Rectal smooth muscle tissue (tissue), 1 donor: ENCODE results near the gene CFAP126.
"Not testable (repeated sequence)": the region's sequence is repeated elsewhere in the genome, so short reads cannot be mapped to it uniquely, and the experiment has no call there.

Experiments
- H3K27ac ChIP-seq: one replicate; pipeline ENCODE4 v1.7.0; 2013; ENCODE audit warnings: low read depth, low read length, inconsistent platforms
- H3K27me3 ChIP-seq: one replicate; pipeline ENCODE4 v1.7.0; 2013; ENCODE audit warnings: low read length; ENCODE audit not compliant: control insufficient read depth, insufficient read depth
- H3K36me3 ChIP-seq: one replicate; pipeline ENCODE4 v1.7.0; 2013; ENCODE audit warnings: low read length; ENCODE audit not compliant: control insufficient read depth, insufficient read depth
- H3K4me1 ChIP-seq: one replicate; pipeline ENCODE4 v1.7.0; 2013; ENCODE audit warnings: low read length; ENCODE audit not compliant: control insufficient read depth, insufficient read depth
- H3K4me3 ChIP-seq: one replicate; pipeline ENCODE4 v1.7.0; 2013; ENCODE audit warnings: low read length
- H3K9ac ChIP-seq: one replicate; pipeline ENCODE4 v1.7.0; 2013; ENCODE audit warnings: low read length

CFAP126 gene

GRCh38 chr1:161315841-161316674, 51.6 kb downstream of the CFAP126 start:
- H3K4me1 ChIP-seq = peaks cover 12% of the 10 kb centered on the region
- H3K36me3 ChIP-seq, H3K4me3 ChIP-seq, H3K9ac ChIP-seq, H3K27me3 ChIP-seq, H3K27ac ChIP-seq: not testable (repeated sequence)
